ENCODE results near the gene PRELID2.

DNA sequence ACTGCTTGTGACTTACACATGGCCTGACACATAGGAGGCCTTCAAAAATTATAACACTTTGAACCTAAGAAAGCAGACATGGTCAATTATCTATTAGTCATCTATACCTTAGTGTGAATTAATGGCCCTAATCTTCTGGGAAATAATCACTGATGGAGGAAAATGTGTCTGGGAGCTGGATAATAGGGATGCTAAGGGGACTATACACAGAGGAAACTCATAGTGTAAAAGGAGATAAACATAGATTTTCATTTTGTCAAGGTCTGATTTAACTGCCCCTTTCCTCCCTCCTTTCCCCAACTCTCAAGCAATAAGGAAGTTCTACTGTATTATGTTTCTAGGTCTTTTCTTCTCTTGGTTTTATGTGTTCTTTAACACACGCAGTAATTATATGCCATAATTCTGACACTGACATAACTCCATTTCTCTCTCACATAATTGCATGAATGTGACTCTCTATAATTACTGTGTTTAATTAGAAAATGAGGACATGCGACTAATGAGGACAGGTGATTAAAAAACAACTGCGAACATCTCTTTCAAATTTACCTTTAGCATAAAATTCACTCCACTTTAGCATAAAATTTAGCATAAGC is 18.7 kb upstream of the PRELID2 start:
- TF ChIP-seq CTCF (IDR thresholded peaks at IDR 0.05) (no peak), POLR2A (IDR thresholded peaks at IDR 0.05) (no peak)

Measured in uterus (tissue), 2 donors.